ENCODE results near the gene SKIC3.

Gene SKIC3

GRCh38 chr5:95554647-95555548, at the start of gene SKIC3, which contains the start of gene ARSK:
SKIC3 (minus strand) TSS chr5:95554977; CDS start chr5:95547150, 7,827 bp downstream.
ARSK (plus strand) TSS chr5:95555101; CDS start chr5:95555279, 178 bp downstream.
- DNase-seq = peak; percentile 81

GRCh38 chr5:95600557-95600956, 45.8 kb upstream of the SKIC3 start:
- no peak for DNase-seq

- no peak for DNase-seq
These were observed 44.5 kb upstream of the SKIC3 start for GRCh38 chr5:95599252-95599651.

GRCh38 chr5:95595289-95595931, 40.6 kb upstream of the SKIC3 start:
- DNase-seq = no peak

- no peak for DNase-seq
These were observed 36.7 kb upstream of the SKIC3 start for GRCh38 chr5:95591490-95591901.

GRCh38 chr5:95590880-95591279, 36.1 kb upstream of the SKIC3 start:
- DNase-seq = no peak

- DNase-seq = no peak
These were observed 29.2 kb upstream of the SKIC3 start for GRCh38 chr5:95583992-95584391.

GRCh38 chr5:95581576-95581975, 26.8 kb upstream of the SKIC3 start:
- DNase-seq = no peak

GRCh38 chr5:95572016-95572415, 17.2 kb upstream of the SKIC3 start:
- no peak for DNase-seq

- DNase-seq = no peak
These were observed 10.6 kb upstream of the SKIC3 start for GRCh38 chr5:95565280-95565920.

GRCh38 chr5:95564450-95564849, 9.7 kb upstream of the SKIC3 start:
- no peak for DNase-seq

- no peak for DNase-seq
These were observed 8.6 kb upstream of the SKIC3 start for GRCh38 chr5:95563367-95563766.

- no peak for DNase-seq
These were observed 7.5 kb upstream of the SKIC3 start for GRCh38 chr5:95562282-95562681.

GRCh38 chr5:95557841-95558240, 3.1 kb upstream of the SKIC3 start:
- DNase-seq = no peak

- DNase-seq = no peak
These were observed 776 bp upstream of the SKIC3 start for GRCh38 chr5:95555553-95555952.

- DNase-seq = no peak
These were observed 488 bp downstream of the SKIC3 start for GRCh38 chr5:95554331-95554646.

GRCh38 chr5:95549030-95549429, 5.7 kb downstream of the SKIC3 start:
- no peak for DNase-seq

- no peak for DNase-seq
These were observed 11.6 kb downstream of the SKIC3 start for GRCh38 chr5:95543017-95543705.

- no peak for DNase-seq
These were observed 17.3 kb downstream of the SKIC3 start for GRCh38 chr5:95537501-95537900.

- no peak for DNase-seq
These were observed 21.0 kb downstream of the SKIC3 start for GRCh38 chr5:95533761-95534160.

- DNase-seq = no peak
These were observed 21.7 kb downstream of the SKIC3 start for GRCh38 chr5:95533106-95533505.

- no peak for DNase-seq
These were observed 22.4 kb downstream of the SKIC3 start for GRCh38 chr5:95532415-95532814.

- DNase-seq = no peak
These were observed 23.3 kb downstream of the SKIC3 start for GRCh38 chr5:95531491-95531890.
